Measurements from ENCODE around the gene ANO10. TPM values are rescaled to one million over a fixed set of nuclear protein-coding genes. Genes with fewer than 3 reads are reported as not detected.
"Not testable (repeated sequence)": the region's sequence is repeated elsewhere in the genome, so short reads cannot be mapped to it uniquely, and the experiment has no call there.

ANO10 gene
- total RNA-seq, 4 donors from 2014 or later = 28.2 to 36.9 (median 31.6) TPM

DNA sequence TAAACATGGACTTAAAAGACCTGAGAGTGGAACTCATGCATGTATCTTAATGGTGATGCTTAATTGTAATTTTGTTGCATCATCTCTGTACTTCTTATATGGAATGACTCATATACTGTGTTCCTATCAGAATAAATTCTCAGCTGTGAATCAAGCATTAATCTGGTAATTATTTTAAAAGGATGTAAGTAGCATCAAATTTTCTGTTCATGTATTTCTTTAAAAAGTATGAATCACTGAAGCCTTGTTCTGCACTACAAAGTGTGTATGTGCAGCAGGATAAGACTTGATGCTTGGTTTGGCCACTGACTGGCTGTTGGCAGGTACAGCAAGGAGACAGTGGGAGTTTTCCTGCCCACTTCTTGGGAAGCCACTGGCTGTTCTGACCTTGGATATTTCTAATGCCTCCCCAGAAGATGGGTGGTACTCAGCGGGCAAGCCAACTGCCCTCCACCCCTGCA is 123.9 kb downstream of the ANO10 start:
- TF ChIP-seq EP300 (IDR thresholded peaks at IDR 0.05) (no peak), POLR2AphosphoS5 (IDR thresholded peaks at IDR 0.05) (no peak), POLR2A (IDR thresholded peaks at IDR 0.05) (no peak)
- TF ChIP-seq, protein P1, sequence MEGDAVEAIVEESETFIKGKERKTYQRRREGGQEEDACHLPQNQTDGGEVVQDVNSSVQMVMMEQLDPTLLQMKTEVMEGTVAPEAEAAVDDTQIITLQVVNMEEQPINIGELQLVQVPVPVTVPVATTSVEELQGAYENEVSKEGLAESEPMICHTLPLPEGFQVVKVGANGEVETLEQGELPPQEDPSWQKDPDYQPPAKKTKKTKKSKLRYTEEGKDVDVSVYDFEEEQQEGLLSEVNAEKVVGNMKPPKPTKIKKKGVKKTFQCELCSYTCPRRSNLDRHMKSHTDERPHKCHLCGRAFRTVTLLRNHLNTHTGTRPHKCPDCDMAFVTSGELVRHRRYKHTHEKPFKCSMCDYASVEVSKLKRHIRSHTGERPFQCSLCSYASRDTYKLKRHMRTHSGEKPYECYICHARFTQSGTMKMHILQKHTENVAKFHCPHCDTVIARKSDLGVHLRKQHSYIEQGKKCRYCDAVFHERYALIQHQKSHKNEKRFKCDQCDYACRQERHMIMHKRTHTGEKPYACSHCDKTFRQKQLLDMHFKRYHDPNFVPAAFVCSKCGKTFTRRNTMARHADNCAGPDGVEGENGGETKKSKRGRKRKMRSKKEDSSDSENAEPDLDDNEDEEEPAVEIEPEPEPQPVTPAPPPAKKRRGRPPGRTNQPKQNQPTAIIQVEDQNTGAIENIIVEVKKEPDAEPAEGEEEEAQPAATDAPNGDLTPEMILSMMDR (IDR thresholded peaks at IDR 0.05) = no peak
- no peaks in the 10 kb centered on the region for H3K4me1 ChIP-seq
- no peak overlapping the region for H3K4me3 ChIP-seq
- no peaks in the 10 kb centered on the region for H3K36me3 ChIP-seq
- no peaks in the 10 kb centered on the region for H3K27me3 ChIP-seq
- no peak overlapping the region for H3K27ac ChIP-seq
- DNase-seq (ENCODE audit: low spot score in 2 of 2) = no peak
- WGBS = 89% methylated on average over 1 of the region's 1 CpG
- H3K9me3 ChIP-seq = no peaks in the 10 kb centered on the region

DNA sequence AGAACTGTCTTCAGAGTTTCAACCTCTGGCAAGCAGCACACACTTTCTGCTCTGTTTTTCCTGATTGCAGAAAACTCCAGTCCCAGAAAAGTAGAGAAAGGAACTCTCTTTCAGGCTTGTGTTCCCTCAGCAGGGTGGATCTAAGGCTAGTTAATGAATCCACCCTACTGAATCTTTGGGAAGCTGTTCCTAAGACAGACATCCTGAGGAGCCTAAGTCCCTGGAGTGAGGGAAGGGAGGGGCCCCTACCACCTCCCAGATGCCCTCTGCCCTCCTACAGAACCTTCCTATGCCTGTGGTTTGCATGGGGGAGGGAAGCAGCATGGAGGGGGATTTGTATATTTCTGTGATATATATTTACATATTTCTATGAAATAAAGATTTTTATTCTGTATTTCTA is 124.4 kb downstream of the ANO10 start:
- no peaks in the 10 kb centered on the region for H3K27me3 ChIP-seq
- H3K9me3 ChIP-seq = no peaks in the 10 kb centered on the region
- no peaks in the 10 kb centered on the region for H3K4me1 ChIP-seq
- no peak overlapping the region for H3K27ac ChIP-seq
- DNase-seq (ENCODE audit: low spot score in 2 of 2) = no peak
- H3K36me3 ChIP-seq = no peaks in the 10 kb centered on the region
- no peak for TF ChIP-seq EP300 (IDR thresholded peaks at IDR 0.05)
- TF ChIP-seq, protein P1 (IDR thresholded peaks at IDR 0.05) = no peak
- TF ChIP-seq POLR2AphosphoS5 (IDR thresholded peaks at IDR 0.05) = no peak
- no peak for TF ChIP-seq POLR2A (IDR thresholded peaks at IDR 0.05)
- no peak overlapping the region for H3K4me3 ChIP-seq

DNA sequence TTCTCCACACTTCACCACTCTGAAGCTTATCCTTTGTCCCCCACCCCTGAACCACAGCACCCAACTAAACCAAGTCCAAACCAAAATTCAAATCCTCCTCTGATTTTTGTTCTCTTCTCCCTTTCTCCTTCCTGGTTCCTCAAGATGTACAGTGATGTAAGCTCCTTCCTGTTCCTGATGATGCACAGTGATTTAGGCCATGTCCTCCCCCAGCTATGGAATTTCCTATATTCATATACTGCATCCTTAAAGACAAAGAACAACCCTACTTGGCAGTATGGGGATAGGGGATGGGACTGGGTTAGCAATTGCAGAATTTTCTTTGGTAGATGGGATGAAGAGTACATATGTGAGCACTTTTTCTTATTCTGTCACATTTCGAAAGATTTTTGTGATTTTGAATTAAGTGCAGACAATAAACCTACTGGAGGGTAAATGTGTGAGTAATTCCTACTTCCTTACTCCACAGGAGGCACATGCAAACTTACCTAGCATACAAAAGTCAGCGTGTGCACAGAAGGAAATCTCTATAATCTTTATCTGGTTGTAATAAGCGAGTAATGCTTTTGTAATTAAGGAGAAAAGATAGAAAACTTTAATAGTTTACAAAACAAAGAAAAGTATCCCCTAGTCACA is 125.0 kb downstream of the ANO10 start:
- no peak overlapping the region for H3K4me3 ChIP-seq
- no peaks in the 10 kb centered on the region for H3K4me1 ChIP-seq
- no peak overlapping the region for H3K27ac ChIP-seq
- TF ChIP-seq POLR2A (IDR thresholded peaks at IDR 0.05) = no peak
- TF ChIP-seq EP300 (IDR thresholded peaks at IDR 0.05) = no peak
- TF ChIP-seq, protein P1 (IDR thresholded peaks at IDR 0.05) = no peak
- TF ChIP-seq POLR2AphosphoS5 (IDR thresholded peaks at IDR 0.05) = no peak
- DNase-seq (ENCODE audit: low spot score in 2 of 2) = no peak
- whole genome bisulfite sequencing = 83% methylated on average over 3 of the region's 3 CpGs
- H3K9me3 ChIP-seq = no peaks in the 10 kb centered on the region
- no peaks in the 10 kb centered on the region for H3K36me3 ChIP-seq
- H3K27me3 ChIP-seq = no peaks in the 10 kb centered on the region

DNA sequence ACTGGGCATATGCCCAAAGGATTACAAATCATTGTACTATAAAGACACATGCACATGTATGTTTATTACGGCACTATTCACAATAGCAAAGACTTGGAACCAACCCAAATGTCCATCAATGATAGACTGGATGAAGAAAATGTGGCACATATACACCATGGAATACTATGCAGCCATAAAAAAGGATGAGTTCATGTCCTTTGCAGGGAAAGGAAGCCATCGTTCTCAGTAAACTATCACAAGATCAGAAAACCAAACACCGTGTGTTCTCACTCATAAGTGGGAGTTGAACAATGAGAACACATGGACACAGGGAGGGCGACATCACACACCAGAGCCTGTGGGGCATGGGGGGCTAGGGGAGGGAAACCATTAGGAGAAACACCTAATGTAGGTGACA is 128.9 kb downstream of the ANO10 start:
- H3K4me3 ChIP-seq; DNase-seq (ENCODE audit: low spot score in 2 of 2); H3K27ac ChIP-seq; H3K4me1 ChIP-seq; H3K27me3 ChIP-seq; H3K9me3 ChIP-seq; H3K36me3 ChIP-seq: not testable (repeated sequence)
- 94% methylated on average over 4 of the region's 4 CpGs for WGBS

DNA sequence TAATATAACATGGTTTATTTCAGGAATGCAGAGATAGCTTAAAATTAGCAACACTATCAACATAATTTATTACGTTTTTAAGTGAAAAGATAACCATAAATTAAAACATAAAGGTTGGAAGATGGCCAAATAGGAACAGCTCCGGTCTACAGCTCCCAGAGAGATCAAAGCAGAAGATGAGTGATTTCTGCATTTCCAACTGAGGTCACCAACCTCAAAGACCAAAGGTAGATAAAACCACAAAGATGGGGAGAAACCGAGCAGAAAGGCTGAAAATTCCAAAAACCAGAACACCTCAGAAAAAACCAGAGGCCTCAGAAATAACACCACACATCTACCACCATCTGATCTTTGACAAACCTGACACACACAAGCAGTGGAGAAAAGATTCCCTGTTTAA is 130.0 kb downstream of the ANO10 start:
- WGBS = 60% methylated on average over 3 of the region's 3 CpGs

DNA sequence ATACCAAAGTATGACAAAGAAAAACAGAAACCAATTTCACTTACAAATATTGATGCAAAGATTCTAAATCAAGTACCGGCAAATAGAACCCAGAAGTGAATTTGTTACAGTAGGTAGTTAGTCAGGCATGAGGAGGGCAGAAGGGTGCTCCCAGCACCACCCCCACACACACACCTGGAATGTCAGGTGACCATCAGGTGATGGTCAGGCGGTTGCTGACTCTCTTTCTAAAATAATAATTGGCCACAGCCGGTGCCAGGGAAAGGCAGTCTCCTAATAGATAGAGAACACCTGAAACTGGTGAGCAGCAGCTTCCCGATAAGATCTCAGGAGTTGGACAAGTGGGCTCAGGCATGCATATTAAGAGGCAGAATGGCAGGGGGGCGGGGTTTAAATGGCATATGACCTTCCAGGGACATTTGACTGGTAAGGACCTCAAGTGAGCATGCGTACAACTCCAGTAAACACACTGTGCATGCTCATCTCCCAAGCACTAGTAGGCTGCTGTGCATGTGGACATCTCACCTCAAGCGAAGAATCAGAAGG is 131.1 kb downstream of the ANO10 start:
- DNase-seq (ENCODE audit: low spot score in 2 of 2) = no peak
- Histone ChIP-seq H3K36me3 (no peaks in the 10 kb centered on the region), H3K27ac (no peak overlapping the region), H3K4me3 (no peak overlapping the region), H3K4me1 (no peaks in the 10 kb centered on the region), H3K9me3 (no peaks in the 10 kb centered on the region), H3K27me3 (no peaks in the 10 kb centered on the region)
- 91% methylated on average over 7 of the region's 7 CpGs for whole genome bisulfite sequencing
- TF ChIP-seq POLR2AphosphoS5 (IDR thresholded peaks at IDR 0.05) (no peak), EP300 (IDR thresholded peaks at IDR 0.05) (no peak), POLR2A (IDR thresholded peaks at IDR 0.05) (no peak)
- TF ChIP-seq, protein P1 (IDR thresholded peaks at IDR 0.05) = no peak

More for the DNA sequence above, 130.0 kb downstream of the ANO10 start:
- H3K27ac ChIP-seq; H3K27me3 ChIP-seq; H3K9me3 ChIP-seq; H3K4me1 ChIP-seq; H3K36me3 ChIP-seq; H3K4me3 ChIP-seq; DNase-seq (ENCODE audit: low spot score in 2 of 2): not testable (repeated sequence)

All from suprapubic skin (tissue), 4 donors.